Lower lobe of right lung (tissue), 2 donors: Measurements from ENCODE around the gene OSBPL8. TPM values are rescaled to one million over a fixed set of nuclear protein-coding genes. Genes with fewer than 3 reads are reported as not detected.
"Not testable (repeated sequence)": the region's sequence is repeated elsewhere in the genome, so short reads cannot be mapped to it uniquely, and the experiment has no call there.

Source experiments
- ATAC-seq, 2 donors: fragments of 200-7000 bp; cut with Tn5 transposase; one replicate each; pipeline ENCODE4 v1.9.1; 2020 to 2022; ENCODE audit warnings: mild to moderate bottlenecking in 2 of 2, moderate library complexity in 2 of 2
- DNase-seq: peaks from one replicate; pipeline ENCODE4 v3.0.0-alpha.2; 2020
- H3K27ac ChIP-seq: fragments of 200-600 bp; one replicate; pipeline ENCODE4 v1.8.0; 2022
- H3K27me3 ChIP-seq: fragments of 200-600 bp; one replicate; pipeline ENCODE4 v1.8.0; 2022; ENCODE audit warnings: low read depth
- H3K36me3 ChIP-seq: fragments of 200-600 bp; one replicate; pipeline ENCODE4 v1.8.0; 2022; ENCODE audit warnings: mild to moderate bottlenecking
- H3K4me1 ChIP-seq: fragments of 200-600 bp; one replicate; pipeline ENCODE4 v1.8.0; 2022
- H3K4me3 ChIP-seq: fragments of 200-600 bp; one replicate; pipeline ENCODE4 v1.8.0; 2022; ENCODE audit warnings: mild to moderate bottlenecking
- H3K9me3 ChIP-seq: fragments of 200-600 bp; one replicate; pipeline ENCODE4 v1.8.0; 2022
- CTCF ChIP-seq: fragments of 200-600 bp; IDR thresholded peaks from one replicate; pipeline ENCODE4 v1.8.0; 2022; ENCODE audit warnings: antibody characterized with exemption, mild to moderate bottlenecking
- intact Hi-C: fragments of 100-400 bp; cut with DNase I; formaldehyde crosslinking; loops from one replicate; pipeline ENCODE4 v1.11.0; 2022
- total RNA-seq: library from RNA; stranded (reverse); fragmentation: NEBNext Ultra II Directional; extraction: Animal tissue kit (Norgen Biotek cat#: 25700); gene quantifications from one replicate; pipeline ENCODE4 v1.2.1, GENCODE V29; 2021
- donor health status: DM: no; HTN: yes; CAD: no; lungs with severe emphysema.

The OSBPL8 gene
- total RNA-seq, 1 donor from 2014 or later: 82.7 TPM

GRCh38 chr12:76523408-76523807 is 36.2 kb downstream of the OSBPL8 start:
- H3K4me1 ChIP-seq: no peaks in the 10 kb centered on the region
- DNase-seq (no peak), ATAC-seq (no peak)
- H3K27me3 ChIP-seq: no peaks in the 10 kb centered on the region
- no peaks in the 10 kb centered on the region for H3K9me3 ChIP-seq
- no peaks in the 10 kb centered on the region for H3K36me3 ChIP-seq
- intact Hi-C loops: no loop called here
- no peak overlapping the region for H3K4me3 ChIP-seq
- no peak for TF ChIP-seq CTCF
- no peak overlapping the region for H3K27ac ChIP-seq

- H3K27me3 ChIP-seq: no peaks in the 10 kb centered on the region
- intact Hi-C loops: no loop called here
- ATAC-seq (no peak), DNase-seq (no peak)
- no peaks in the 10 kb centered on the region for H3K9me3 ChIP-seq
- no peaks in the 10 kb centered on the region for H3K36me3 ChIP-seq
- H3K4me1 ChIP-seq: no peaks in the 10 kb centered on the region
- TF ChIP-seq CTCF: no peak
- no peak overlapping the region for H3K4me3 ChIP-seq
- no peak overlapping the region for H3K27ac ChIP-seq
Measured at GRCh38 chr12:76520348-76520747, 39.2 kb downstream of the OSBPL8 start.

DNA sequence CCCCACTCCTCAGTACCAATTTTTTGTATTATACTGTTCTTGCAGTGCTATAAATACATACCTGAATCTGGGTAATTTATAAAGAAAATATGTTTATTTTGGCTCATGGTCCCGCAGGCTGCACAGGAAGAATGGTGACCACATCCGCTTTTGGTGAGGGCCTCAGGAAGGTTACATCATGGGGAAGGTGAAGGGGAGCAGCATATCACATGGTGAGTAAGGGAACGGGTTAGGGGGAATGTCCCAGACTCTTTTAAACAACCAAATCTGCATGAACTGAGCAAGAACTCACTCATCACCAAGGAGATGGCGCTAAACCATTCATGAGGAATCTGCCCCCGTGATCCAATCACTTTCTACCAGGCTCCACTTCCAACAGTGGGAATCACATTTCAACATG is 40.0 kb downstream of the OSBPL8 start:
- Histone ChIP-seq H3K36me3 (no peaks in the 10 kb centered on the region), H3K4me1 (no peaks in the 10 kb centered on the region), H3K27me3 (no peaks in the 10 kb centered on the region), H3K27ac (no peak overlapping the region), H3K4me3 (no peak overlapping the region), H3K9me3 (no peaks in the 10 kb centered on the region)
- DNase-seq (no peak), ATAC-seq (no peak)
- intact Hi-C loops: no loop called here
- TF ChIP-seq CTCF: no peak

- no peak for TF ChIP-seq CTCF
- Histone ChIP-seq H3K4me1 (no peaks in the 10 kb centered on the region), H3K27ac (no peak overlapping the region), H3K27me3 (no peaks in the 10 kb centered on the region), H3K4me3 (no peak overlapping the region), H3K9me3 (no peaks in the 10 kb centered on the region), H3K36me3 (no peaks in the 10 kb centered on the region)
- DNase-seq: no peak
- ATAC-seq: peak in 1 of 2 donors; percentile 26
- intact Hi-C loops: no loop called here
Measured at GRCh38 chr12:76518699-76519098, 40.9 kb downstream of the OSBPL8 start.

DNA sequence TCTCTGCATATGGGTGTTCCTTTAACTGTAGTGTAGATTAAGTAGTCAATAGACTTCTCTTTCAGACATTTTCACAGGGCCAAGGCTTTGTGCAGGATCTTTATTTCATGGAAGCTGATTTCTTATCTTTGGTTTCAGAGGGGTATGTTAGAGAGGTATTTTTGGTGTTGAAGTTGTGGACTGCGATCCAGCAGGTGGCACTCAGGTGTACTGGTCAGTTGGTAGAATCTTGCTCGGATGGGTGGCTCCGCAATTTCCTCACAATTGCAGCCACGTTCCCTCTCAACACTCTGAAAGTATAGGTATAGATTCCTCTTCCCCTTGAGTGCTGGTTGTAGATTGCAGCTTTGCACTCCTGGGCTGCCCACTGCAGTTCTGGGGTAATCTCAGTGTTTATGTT is 44.3 kb downstream of the OSBPL8 start:
- no peak overlapping the region for H3K27ac ChIP-seq
- intact Hi-C loops: no loop called here
- no peak for DNase-seq
- ATAC-seq: no peak
- TF ChIP-seq CTCF: no peak
- no peak overlapping the region for H3K4me3 ChIP-seq
- H3K27me3 ChIP-seq: no peaks in the 10 kb centered on the region
- no peaks in the 10 kb centered on the region for H3K9me3 ChIP-seq
- H3K36me3 ChIP-seq: no peaks in the 10 kb centered on the region
- no peaks in the 10 kb centered on the region for H3K4me1 ChIP-seq

DNA sequence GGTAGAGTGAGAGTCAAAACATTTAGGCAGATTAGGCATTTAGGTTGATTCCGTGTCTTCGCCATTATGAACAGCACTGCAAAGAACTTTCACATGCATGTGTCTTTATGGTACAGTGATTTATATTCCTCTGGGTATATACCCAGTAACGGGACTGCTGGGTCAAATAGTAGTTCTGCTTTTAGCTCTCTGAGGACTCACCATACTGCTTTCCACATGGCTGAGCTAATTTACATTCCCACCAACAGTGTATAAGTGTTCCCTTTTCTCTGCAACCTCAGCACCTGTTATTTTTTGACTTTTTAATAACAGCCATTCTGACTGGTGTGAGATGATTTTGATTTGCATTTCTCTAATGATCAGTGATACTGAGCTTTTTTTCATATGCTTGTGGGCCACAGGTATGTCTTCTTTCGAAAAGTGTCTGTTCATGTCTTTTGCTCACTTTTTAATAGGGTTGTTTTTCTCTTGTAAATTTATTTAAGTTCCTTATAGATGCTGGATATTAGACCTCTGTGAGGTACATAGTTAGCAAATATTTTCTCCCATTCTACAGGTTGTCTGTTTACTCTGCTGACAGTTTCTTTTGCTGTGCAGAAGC is 48.4 kb downstream of the OSBPL8 start:
- ATAC-seq, H3K36me3 ChIP-seq, H3K4me3 ChIP-seq, H3K27ac ChIP-seq, H3K27me3 ChIP-seq, H3K9me3 ChIP-seq, H3K4me1 ChIP-seq, DNase-seq, intact Hi-C loops: not testable (repeated sequence)
